ENCODE data around the gene TTLL3.

Gene TTLL3

DNA sequence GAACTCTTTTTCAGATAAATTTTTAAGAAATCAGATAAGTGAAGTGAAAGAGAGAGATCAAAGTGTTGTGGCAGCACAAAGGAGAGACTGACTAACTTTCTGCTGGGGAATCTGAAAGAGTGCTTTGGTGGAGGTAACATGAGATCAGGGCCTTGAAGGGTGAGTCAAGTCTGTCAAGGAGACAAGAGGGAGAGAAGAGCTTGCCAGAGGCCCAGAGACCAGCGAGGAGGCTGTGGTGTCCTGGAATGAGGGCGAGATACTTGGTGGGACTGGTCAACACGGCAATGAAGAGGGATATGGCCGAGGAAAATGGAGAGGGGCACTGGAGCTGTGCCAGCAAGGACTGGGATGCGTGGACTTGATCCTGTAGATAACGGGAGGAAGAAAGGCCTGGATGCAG, 22.3 kb upstream of the TTLL3 start:
- TF ChIP-seq, protein P1, sequence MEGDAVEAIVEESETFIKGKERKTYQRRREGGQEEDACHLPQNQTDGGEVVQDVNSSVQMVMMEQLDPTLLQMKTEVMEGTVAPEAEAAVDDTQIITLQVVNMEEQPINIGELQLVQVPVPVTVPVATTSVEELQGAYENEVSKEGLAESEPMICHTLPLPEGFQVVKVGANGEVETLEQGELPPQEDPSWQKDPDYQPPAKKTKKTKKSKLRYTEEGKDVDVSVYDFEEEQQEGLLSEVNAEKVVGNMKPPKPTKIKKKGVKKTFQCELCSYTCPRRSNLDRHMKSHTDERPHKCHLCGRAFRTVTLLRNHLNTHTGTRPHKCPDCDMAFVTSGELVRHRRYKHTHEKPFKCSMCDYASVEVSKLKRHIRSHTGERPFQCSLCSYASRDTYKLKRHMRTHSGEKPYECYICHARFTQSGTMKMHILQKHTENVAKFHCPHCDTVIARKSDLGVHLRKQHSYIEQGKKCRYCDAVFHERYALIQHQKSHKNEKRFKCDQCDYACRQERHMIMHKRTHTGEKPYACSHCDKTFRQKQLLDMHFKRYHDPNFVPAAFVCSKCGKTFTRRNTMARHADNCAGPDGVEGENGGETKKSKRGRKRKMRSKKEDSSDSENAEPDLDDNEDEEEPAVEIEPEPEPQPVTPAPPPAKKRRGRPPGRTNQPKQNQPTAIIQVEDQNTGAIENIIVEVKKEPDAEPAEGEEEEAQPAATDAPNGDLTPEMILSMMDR (conservative IDR thresholded peaks at IDR 0.05; ENCODE audit: low read length) = no peak
- no peak for DNase-seq (ENCODE audit: low read depth)
- H3K4me3 ChIP-seq (ENCODE audit: low read length) = no peak overlapping the region

DNA sequence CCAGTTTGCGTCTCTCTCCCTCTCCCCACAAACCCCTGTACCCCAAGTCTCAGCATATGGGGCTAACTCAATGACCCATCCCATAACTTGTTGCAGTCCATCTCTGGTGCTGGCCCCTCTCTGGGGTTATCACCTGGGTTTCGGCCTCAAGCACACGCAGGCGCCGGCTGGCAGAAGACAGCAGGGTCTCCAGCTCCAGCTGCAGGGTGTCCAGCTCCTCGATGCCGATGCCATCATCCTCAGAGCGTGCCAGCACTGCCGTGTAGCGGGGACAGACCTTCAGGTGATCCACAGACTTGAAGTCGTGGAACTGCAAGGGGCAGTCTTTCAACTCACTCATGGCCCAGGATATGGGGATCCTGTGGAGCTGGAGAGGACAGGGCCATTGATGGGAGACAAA, 18.9 kb upstream of the TTLL3 start:
- TF ChIP-seq, protein P1 (conservative IDR thresholded peaks at IDR 0.05; ENCODE audit: low read length) = no peak
- DNase-seq (ENCODE audit: low read depth) = no peak
- H3K4me3 ChIP-seq (ENCODE audit: low read length) = peak overlapping the region; percentile 99

DNA sequence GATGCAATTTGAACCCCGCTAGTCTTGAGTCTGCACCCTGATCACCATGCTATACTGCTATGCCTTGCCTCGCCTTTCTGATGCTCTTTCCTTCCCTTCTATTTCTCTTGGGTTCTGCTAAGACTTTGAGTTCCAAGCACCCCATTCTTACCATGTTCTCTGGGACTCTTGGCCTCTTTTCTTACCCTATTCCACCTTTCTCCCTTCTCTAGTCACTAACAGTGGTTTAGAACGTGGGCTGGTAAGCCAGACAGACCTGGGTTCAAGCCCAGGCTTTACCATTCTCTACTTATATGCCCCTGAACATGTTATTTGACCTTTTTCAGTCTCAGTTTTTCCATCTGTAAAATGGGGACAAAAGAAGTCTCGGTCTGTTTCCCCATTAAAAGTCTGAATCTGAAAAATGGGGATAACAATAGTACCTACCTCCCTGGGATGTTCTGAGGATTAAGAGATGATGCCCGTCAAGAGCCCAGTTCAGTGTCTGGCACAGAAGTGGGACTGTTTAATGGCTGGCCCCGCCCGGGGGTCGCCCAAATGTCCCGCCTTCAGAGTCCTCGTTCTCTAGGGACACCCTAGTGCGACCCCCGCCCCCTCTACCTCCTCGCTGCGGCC, 18.2 kb upstream of the TTLL3 start:
- peak overlapping the region; percentile 99 for H3K4me3 ChIP-seq (ENCODE audit: low read length)
- DNase-seq (ENCODE audit: low read depth) = no peak

DNA sequence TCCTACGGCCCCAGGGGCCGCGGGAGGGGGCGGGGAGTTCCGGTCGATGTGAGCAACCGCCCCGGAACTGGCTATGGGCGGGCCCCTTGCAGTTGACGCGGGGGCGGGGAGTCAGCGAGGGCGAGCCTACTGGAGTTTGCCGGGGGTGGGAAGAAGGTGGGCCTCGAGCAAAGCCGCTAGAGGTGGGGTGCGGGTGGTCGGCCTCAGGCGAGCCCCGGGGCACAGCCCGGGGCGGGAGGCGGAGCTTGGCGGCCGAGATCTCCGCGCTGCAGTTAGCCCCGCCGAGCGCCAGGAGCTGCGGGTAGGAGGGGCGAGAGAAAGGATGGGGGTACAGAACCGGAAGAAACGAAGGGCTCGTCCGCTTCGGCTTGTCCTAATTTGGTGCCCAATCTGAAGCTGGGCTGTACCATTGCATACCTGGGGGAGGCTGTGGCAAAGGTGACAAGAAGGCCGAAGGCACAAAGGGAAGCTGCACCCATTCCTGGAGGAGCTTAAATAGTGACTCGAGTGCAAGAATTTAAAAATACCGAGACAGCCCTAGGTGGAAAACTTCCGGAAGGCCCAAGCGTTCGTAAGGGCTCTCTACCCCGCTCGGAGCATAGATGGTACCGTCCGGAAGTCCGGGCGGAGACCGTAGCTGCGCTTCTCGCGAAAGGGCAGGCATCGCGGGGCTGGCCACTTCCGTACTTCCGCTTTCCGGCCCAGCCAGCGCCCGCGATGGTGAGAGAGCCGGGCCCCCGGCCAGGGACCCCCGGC, 17.5 kb upstream of the TTLL3 start, which contains the start of the genes ARPC4 and TADA3:
Gene ARPC4, plus strand, starts transcription at position 678 of the 756 bp plus-strand sequence. Its CDS starts 40 bp downstream, at position 718.
Gene TADA3, minus strand, starts transcription at position 69 of the 756 bp plus-strand sequence. CDS start 1,007 bp downstream, outside the sequence.
- TF ChIP-seq, protein P1 (conservative IDR thresholded peaks at IDR 0.05; ENCODE audit: low read length) = no peak
- DNase-seq (ENCODE audit: low read depth) = peak; percentile 96
- H3K4me3 ChIP-seq (ENCODE audit: low read length) = peak within 1 kb of the TSS; percentile 99

More for the DNA sequence above, 18.2 kb upstream of the TTLL3 start:
- TF ChIP-seq, protein P1 (conservative IDR thresholded peaks at IDR 0.05; ENCODE audit: low read length) = no peak

DNA sequence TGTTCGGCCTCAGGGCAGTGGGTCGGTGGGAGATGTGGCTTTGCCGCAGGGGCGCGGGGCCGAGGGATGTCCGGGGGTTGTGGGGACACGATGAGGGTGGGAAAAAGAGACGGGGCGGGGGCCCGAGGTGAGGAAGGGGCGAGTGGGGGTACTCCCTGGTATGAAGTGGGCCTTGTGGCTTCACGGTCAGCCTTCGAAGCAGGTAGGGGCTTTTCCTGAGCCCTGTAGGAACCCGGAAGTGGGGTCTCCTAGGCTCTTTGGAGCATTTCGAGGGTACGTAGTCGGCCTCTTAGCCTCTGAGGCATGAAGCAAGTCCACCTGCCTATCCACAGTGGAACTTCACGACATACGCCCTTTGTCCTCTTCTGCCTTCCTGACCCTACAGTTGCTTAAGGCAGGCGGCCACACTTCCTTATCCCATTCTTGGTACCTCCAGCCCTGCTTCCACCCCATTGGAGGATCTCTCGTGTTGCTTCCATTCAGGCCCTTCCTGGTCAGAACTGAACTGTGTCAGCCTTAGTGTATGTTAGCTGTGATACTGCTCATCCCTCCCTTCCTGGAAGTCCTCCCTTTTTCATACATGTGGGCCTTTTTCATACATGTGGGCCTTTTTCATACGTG, 16.8 kb upstream of the TTLL3 start:
- peak; percentile 59 for DNase-seq (ENCODE audit: low read depth)
- TF ChIP-seq, protein P1 (conservative IDR thresholded peaks at IDR 0.05; ENCODE audit: low read length) = no peak

DNA sequence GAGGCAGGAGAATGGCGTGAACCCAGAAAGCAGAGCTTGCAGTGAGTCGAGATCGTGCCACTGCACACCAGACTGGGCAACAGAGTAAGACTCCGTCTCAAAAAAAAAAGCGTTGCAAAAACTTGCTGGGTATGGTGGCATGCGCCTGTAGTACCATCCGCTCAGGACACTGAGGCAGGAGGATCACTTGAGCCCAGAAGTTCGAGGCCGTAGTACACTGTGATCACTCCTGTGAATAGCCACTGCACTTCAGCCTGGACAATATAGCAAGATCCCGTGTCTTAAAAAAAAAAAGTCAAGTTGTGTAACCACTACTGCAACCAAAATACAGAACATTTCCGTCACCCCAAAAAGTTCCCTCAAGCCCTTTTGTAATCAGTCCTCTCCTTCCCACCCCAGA, 15.7 kb upstream of the TTLL3 start:
- TF ChIP-seq, protein P1 (conservative IDR thresholded peaks at IDR 0.05; ENCODE audit: low read length) = no peak
- H3K4me3 ChIP-seq (ENCODE audit: low read length) = no peak overlapping the region
- DNase-seq (ENCODE audit: low read depth) = no peak

More for the DNA sequence above, 16.8 kb upstream of the TTLL3 start:
- peak overlapping the region; percentile 99 for H3K4me3 ChIP-seq (ENCODE audit: low read length)

Measured in AG10803 (cell line).